KMS-11 (cell line): ENCODE results near the gene PSMA1.

Source experiments
- H2AFZ ChIP-seq: fragments of 200-600 bp; sonication (generic); 2 replicates; pipeline ENCODE4 v1.6.1; 2016; ENCODE audit warnings: antibody characterized with exemption, mixed run types, low read depth
- H3K27ac ChIP-seq: fragments of 200-600 bp; sonication (generic); 2 replicates; pipeline ENCODE4 v1.6.1; 2016; ENCODE audit warnings: mild to moderate bottlenecking, mixed run types
- H3K27me3 ChIP-seq: fragments of 200-600 bp; sonication (generic); 2 replicates; pipeline ENCODE4 v1.6.1; 2017; ENCODE audit warnings: mild to moderate bottlenecking, low read depth, mixed run types, moderate library complexity; ENCODE audit not compliant: insufficient read depth
- H3K36me3 ChIP-seq: fragments of 200-600 bp; sonication (generic); 2 replicates; pipeline ENCODE4 v1.6.1; 2017; ENCODE audit warnings: mild to moderate bottlenecking, mixed run types; ENCODE audit not compliant: insufficient read depth
- H3K4me1 ChIP-seq: fragments of 200-600 bp; sonication (generic); 2 replicates; pipeline ENCODE4 v1.6.1; 2016; ENCODE audit warnings: mild to moderate bottlenecking, low read depth, mixed run types; ENCODE audit not compliant: poor library complexity, severe bottlenecking
- H3K4me2 ChIP-seq: fragments of 200-600 bp; sonication (generic); 2 replicates; pipeline ENCODE4 v1.7.0; 2016; ENCODE audit warnings: mild to moderate bottlenecking, mixed run types
- H3K4me3 ChIP-seq: fragments of 200-600 bp; sonication (generic); IDR thresholded peaks from 2 replicates; pipeline ENCODE4 v1.6.1; 2017; ENCODE audit warnings: low read depth, low read length, mixed read lengths; ENCODE audit not compliant: insufficient read depth
- H3K79me2 ChIP-seq: fragments of 200-600 bp; sonication (generic); 2 replicates; pipeline ENCODE4 v1.6.1; 2016; ENCODE audit warnings: low read depth, mixed run types; ENCODE audit not compliant: insufficient read depth
- H3K9ac ChIP-seq: fragments of 200-600 bp; sonication (generic); 2 replicates; pipeline ENCODE4 v1.6.1; 2016; ENCODE audit warnings: mild to moderate bottlenecking, mixed run types
- H4K20me1 ChIP-seq: fragments of 200-600 bp; sonication (generic); 2 replicates; pipeline ENCODE4 v1.6.1; 2016; ENCODE audit warnings: mild to moderate bottlenecking, mixed run types; ENCODE audit not compliant: insufficient read depth
- CTCF ChIP-seq: fragments of 200-600 bp; sonication (generic); conservative IDR thresholded peaks from 2 replicates; pipeline ENCODE4 v1.6.1; 2017; ENCODE audit warnings: low read depth, mild to moderate bottlenecking, antibody characterized with exemption, low read length, moderate library complexity, mixed read lengths

The PSMA1 gene

GRCh38 chr11:14520747-14521151 is 563 bp upstream of the PSMA1 start:
- Histone ChIP-seq H3K79me2 (peaks cover 43% of the 10 kb centered on the region), H3K4me2 (peak overlapping the region; percentile 87), H3K4me3 (no peak overlapping the region), H3K4me1 (peaks cover 26% of the 10 kb centered on the region), H3K27ac (peak overlapping the region; percentile 92), H3K27me3 (no peaks in the 10 kb centered on the region), H2AFZ (peak overlapping the region; percentile 82), H3K9ac (peak overlapping the region; percentile 98), H3K36me3 (peaks cover 6% of the 10 kb centered on the region; the same call in 1 of the 2 replicates), H4K20me1 (no peaks in the 10 kb centered on the region)
- TF ChIP-seq CTCF: no peak

- peak overlapping the region; percentile 92 for H3K27ac ChIP-seq
- H3K36me3 ChIP-seq: peaks cover 6% of the 10 kb centered on the region; the same call in 1 of the 2 replicates
- peak overlapping the region; percentile 82; the same call in 1 of the 2 replicates for H2AFZ ChIP-seq
- peak overlapping the region; percentile 87 for H3K4me2 ChIP-seq
- H3K4me1 ChIP-seq: peaks cover 26% of the 10 kb centered on the region
- H3K9ac ChIP-seq: peak overlapping the region; percentile 98
- H3K4me3 ChIP-seq: no peak overlapping the region
- H4K20me1 ChIP-seq: no peaks in the 10 kb centered on the region
- no peaks in the 10 kb centered on the region for H3K27me3 ChIP-seq
- H3K79me2 ChIP-seq: peaks cover 44% of the 10 kb centered on the region
- no peak for TF ChIP-seq CTCF
Measured at GRCh38 chr11:14519597-14519916, 629 bp downstream of the PSMA1 start.

- Histone ChIP-seq H3K27me3 (no peaks in the 10 kb centered on the region), H3K36me3 (peaks cover 9% of the 10 kb centered on the region; the same call in 1 of the 2 replicates)
Measured at GRCh38 chr11:14518820-14519219, 1.4 kb downstream of the PSMA1 start.

GRCh38 chr11:14513800-14514199 is 6.4 kb downstream of the PSMA1 start:
- Histone ChIP-seq H4K20me1 (no peaks in the 10 kb centered on the region), H3K27me3 (no peaks in the 10 kb centered on the region), H3K4me3 (no peak overlapping the region), H3K4me2 (no peak overlapping the region), H3K4me1 (peaks cover 19% of the 10 kb centered on the region), H3K36me3 (peaks cover 30% of the 10 kb centered on the region; the same call in 1 of the 2 replicates), H2AFZ (no peak overlapping the region), H3K27ac (no peak overlapping the region), H3K9ac (no peak overlapping the region), H3K79me2 (peaks cover 35% of the 10 kb centered on the region)
- no peak for TF ChIP-seq CTCF

More at GRCh38 chr11:14518820-14519219, 1.4 kb downstream of the PSMA1 start:
- H3K4me2 ChIP-seq: peak overlapping the region; percentile 87
- H2AFZ ChIP-seq: no peak overlapping the region
- H3K4me1 ChIP-seq: peaks cover 26% of the 10 kb centered on the region
- H3K4me3 ChIP-seq: no peak overlapping the region
- H4K20me1 ChIP-seq: no peaks in the 10 kb centered on the region
- H3K9ac ChIP-seq: peak overlapping the region; percentile 98
- peak overlapping the region; percentile 92 for H3K27ac ChIP-seq
- H3K79me2 ChIP-seq: peaks cover 44% of the 10 kb centered on the region
- no peak for TF ChIP-seq CTCF
